Iris pigment epithelial cell (primary cell): Measurements from ENCODE around the gene CDC42BPB.
A peak's percentile ranks its signal among the peaks of the same experiment; 100 is the strongest.

Experiments
- DNase-seq: peaks from one replicate; pipeline ENCODE4 v3.0.0-alpha.2; 2011; ENCODE audit warnings: low read depth

The CDC42BPB gene

GRCh38 chr14:103016071-103016470 lies 41.3 kb downstream of the CDC42BPB start:
- DNase-seq = no peak

DNA sequence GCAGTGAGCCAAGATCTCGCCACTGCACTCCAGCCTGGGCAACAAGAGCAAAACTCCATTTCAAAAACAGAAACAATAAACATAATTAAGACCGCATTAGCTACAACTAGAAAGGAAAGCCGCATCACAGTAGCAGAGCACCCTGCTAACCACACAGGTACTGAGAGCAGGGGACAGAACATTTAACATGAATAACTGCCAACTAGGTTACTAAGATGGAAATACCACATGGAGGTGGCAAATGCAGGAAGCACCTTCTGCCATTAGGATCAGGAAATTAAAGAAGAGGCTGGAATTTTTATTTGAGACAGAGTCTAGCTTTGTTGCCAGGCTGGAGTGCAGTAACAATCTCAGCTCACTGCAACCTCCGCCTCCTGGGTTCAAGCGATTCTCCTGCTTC lies 41.9 kb downstream of the CDC42BPB start:
- DNase-seq = no peak

- peak; percentile 61 for DNase-seq
These were observed 42.7 kb downstream of the CDC42BPB start for GRCh38 chr14:103014466-103015228.

DNA sequence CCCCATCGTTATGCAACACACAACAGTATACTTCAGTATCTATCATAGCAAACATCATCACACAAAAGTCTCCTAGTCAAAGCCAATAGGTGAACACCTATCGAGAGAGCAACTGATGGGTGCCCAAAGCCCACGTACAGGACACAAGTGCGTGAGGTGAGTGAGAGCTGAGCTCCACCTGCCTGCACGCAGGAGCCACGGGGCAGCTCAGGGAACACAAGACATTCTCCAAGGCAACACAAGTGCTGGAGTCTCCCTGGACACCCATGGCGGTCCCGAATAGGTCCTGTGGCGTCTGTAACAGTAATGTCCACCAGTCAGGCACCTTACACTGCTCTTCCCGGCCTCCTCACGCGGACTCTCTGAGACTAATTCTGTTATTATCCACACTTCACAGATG lies 44.3 kb downstream of the CDC42BPB start:
- no peak for DNase-seq

DNA sequence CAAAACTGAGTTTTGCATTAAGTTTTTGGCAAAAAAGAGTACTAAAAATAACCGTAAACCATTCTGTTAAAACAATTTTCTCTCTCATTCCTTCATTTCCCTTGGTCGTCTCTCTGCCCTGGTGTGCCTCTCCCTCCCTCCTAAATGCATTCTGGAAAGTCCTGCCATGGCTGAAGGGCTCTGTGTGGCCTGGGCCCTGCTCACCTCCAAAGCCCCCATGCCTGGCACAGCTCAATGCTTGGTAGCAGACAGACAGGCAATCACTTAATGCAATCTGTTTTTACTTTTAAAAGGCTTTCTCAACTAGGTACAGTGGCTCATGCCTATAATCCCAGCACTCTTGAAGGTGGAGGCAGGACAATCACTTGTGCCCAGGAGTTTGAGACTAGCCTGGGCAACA lies 47.8 kb downstream of the CDC42BPB start:
- no peak for DNase-seq

DNA sequence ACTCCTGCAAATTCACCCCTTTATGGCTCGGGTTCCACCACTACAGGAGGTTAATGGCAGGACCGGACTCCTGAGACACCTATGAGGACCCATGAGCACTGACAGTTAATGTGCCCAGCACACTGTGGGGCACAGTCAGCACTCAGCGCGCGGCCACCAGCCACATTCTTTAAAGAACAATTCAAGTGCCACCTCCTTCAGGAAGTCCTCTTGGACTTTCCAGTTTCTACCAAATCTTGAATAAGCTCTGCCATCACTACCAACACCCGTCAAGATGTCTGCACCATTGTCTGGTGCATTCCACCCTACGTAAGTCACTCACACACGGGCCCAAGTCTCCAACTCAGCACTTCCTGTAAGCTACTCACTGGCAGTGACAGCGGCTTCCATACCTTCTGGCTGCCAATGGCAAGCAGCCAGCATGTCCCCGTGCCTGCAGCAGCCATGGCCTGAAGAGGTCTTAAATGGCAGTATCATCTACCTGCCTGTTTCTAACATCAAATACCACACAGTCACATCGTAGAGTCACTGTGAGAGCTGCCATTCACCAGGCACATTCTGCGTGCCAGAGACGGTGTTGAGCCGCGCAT lies 48.5 kb downstream of the CDC42BPB start:
- peak; percentile 68 for DNase-seq

GRCh38 chr14:103008126-103008525 lies 49.2 kb downstream of the CDC42BPB start:
- DNase-seq = no peak

DNA sequence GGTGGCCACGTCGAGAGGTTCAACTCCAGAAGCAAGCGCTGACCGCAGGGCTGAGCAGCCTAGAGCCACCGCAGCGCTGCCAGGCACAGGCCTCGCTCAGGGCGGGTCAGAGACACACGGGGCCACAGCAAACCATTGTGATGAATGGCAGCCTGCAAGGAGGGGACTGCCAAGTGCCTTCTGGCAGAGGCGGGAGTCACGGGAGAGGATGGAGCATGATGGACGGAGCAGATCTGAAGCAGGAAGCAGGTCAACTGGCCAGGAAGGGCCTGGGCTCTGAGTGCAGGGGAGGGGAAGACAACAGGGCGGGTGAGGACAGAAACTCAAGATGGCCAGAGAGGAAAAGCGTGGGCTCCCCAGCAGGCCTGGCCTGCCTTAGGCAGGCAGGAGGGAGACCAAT lies 49.8 kb downstream of the CDC42BPB start:
- DNase-seq = no peak

GRCh38 chr14:103006991-103007520 lies 50.3 kb downstream of the CDC42BPB start:
- DNase-seq = no peak

- DNase-seq = no peak
These were observed 51.2 kb downstream of the CDC42BPB start for GRCh38 chr14:103006106-103006505.

DNA sequence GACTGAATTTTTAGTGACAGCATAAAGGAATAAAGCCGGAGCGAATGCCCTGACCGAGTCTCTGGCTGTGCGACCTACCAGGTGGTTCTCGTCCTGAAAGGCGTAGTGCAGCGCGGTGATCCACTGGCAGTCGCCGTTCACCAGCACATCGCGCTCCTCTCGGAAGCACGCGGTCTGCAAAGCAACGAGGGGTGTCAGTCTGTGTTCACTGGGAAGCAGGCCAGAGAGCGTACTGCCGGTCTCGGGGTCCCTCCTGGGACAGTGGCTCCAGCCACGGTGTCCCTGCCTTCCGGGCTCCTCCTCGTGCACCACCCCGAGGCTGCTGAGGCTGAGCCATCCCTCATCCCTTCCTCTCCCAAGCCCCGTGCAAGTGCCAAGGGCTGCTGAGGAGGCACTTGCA lies 53.5 kb downstream of the CDC42BPB start:
- DNase-seq = no peak

GRCh38 chr14:103003351-103003615 lies 54.1 kb downstream of the CDC42BPB start:
- DNase-seq = no peak

- DNase-seq = no peak
These were observed 54.6 kb downstream of the CDC42BPB start for GRCh38 chr14:103002578-103003350.

DNA sequence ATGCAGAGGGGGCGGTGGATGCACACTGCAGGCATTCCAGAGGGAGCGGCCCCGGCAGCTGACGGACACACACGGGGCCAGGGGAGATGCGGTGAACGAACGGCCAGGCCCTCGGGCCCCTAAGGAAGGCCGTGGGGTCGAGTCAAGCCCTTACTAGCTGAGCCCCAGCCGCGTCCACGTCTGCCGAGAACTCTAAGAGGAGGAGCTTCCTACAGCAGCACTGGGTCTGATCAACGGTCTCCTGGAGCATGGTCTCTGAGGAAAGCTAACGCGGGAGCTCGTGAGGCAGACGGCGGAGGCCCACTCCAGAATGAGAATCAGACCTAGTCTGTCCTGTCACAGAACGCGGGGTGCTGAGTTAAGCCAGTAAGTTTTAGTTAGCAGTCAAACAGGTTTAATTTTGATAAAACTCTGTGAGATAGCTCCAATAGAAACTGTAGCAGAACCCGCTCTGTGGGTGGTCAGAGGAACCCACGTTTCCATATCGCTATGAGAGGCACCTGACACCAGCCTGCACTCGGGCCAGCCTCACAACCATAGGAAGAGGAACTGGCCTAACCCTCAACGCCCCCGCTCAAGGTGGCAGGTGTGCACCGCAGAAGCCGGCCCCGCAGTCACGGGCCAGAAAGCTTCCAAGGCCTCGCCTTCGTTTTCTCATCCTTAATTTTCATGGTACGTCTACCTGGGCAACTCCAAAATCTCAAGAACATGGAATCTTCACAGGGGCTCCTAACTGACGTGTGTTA lies 55.5 kb downstream of the CDC42BPB start:
- no peak for DNase-seq

GRCh38 chr14:103001226-103001625 lies 56.1 kb downstream of the CDC42BPB start:
- DNase-seq = no peak

- no peak for DNase-seq
These were observed 56.9 kb downstream of the CDC42BPB start for GRCh38 chr14:103000291-103000921.

DNA sequence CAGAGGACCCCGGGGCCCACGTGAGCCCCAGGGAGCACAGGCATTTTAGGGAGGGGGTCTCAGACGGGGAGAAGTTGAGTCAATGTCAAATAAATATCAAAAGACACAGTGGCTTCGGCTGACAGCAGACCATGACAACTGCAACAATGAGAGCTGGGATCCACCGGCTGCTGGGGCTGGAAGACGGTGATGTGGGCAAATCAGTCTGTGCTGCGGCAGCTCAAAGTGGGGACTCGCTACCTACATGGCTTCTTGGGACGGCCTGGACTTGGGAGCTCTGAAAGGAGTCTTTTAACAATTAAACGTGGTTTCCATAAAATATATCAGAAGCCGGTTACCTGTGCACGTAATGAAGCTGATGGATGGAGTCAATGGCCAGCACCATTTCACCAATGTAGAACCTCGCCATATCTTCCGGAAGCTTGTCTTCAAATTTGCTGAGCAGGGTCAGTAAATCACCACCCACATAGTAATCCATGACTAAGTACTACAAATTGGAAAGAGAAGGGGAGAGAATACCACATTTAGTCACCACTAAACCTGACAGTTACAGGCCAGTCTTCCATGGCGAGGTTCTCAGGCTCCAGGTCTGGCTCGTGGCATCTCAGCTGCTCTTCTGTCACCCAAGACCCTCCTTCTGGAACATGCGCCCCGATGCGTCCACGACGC lies 58.0 kb downstream of the CDC42BPB start:
- peak; percentile 35 for DNase-seq

DNA sequence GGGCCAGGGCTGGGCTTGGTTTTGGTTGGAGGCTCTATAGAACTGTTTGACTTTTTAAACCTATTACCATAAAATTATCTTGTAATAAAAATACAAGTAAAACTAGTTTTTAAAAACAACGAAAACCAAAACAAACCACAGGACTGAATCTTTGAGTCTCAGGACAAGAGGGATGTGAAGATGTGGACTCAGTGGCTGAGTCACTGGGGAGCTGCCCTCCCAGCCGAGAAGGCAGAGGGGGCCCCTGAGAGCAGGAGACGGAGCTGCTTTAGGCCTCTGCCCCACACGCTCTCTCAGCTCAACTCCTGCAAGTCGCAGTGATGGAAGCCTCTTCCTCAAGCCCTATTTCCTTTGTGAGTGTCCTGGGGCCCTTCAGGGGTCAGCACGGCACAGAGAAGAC lies 59.0 kb downstream of the CDC42BPB start:
- peak; percentile 70 for DNase-seq

DNA sequence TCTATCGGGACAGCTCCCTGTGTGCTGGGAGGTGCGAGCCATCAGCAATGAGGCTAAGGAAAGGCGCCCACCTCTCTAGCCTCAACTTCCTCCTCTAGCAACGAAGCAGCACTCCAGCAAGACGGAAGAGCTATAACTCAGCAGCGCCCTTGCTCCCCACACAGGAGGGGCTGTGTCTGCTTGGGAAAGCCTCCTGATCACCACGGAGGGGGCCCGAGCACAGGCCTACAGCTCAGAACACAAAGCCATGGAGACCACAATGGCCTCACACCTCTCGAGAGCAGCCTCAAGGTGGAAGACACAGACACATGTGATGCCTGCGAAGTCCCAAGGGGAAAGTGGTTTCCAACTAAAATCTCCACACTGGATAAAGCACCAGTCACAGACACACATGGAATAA lies 60.4 kb downstream of the CDC42BPB start:
- DNase-seq = no peak

GRCh38 chr14:102994689-102995088 lies 62.7 kb downstream of the CDC42BPB start:
- no peak for DNase-seq

DNA sequence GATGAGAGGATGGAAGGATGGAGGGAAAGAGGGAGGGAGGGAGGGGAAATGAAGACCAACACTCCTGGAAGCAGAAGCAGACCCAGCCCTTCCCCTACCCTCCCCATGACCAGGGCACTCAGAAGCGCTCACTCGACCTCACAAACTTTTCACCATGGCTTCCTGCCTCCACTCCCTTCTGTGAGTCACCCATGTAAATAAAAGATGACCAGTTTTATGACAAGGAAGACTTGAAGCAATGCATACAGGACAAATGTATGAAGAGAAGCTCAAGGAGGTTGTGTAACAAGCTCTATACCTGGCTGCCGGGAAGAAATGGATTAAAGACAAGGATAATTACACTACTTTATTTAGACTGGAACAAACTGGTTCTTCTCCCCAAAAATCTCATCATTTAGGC lies 63.8 kb downstream of the CDC42BPB start:
- DNase-seq = peak; percentile 73
